Measurements from ENCODE around the gene SETD1A.

DNA sequence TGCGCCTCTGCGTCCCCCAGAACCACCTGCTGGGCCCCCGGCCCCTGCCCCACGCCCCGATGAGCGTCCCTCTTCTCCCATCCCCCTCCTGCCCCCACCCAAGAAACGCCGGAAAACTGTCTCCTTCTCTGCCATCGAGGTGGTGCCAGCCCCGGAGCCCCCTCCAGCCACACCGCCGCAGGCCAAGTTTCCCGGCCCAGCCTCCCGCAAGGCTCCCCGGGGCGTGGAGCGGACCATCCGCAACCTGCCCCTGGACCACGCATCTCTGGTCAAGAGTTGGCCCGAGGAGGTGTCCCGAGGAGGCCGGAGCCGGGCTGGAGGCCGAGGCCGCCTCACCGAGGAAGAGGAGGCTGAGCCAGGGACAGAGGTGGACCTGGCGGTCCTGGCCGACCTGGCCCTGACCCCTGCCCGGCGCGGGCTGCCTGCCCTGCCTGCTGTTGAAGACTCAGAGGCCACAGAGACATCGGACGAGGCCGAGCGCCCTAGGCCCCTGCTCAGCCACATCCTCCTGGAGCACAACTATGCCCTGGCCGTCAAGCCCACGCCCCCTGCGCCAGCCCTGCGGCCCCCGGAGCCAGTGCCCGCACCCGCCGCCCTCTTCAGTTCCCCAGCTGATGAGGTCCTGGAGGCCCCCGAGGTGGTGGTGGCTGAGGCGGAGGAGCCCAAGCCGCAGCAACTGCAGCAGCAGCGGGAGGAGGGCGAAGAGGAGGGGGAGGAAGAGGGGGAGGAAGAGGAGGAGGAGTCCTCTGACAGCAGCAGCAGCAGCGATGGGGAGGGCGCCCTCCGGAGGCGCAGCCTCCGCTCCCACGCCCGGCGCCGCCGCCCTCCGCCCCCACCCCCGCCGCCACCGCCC lies 21.8 kb downstream of the SETD1A start:
- TF ChIP-seq, protein P1, sequence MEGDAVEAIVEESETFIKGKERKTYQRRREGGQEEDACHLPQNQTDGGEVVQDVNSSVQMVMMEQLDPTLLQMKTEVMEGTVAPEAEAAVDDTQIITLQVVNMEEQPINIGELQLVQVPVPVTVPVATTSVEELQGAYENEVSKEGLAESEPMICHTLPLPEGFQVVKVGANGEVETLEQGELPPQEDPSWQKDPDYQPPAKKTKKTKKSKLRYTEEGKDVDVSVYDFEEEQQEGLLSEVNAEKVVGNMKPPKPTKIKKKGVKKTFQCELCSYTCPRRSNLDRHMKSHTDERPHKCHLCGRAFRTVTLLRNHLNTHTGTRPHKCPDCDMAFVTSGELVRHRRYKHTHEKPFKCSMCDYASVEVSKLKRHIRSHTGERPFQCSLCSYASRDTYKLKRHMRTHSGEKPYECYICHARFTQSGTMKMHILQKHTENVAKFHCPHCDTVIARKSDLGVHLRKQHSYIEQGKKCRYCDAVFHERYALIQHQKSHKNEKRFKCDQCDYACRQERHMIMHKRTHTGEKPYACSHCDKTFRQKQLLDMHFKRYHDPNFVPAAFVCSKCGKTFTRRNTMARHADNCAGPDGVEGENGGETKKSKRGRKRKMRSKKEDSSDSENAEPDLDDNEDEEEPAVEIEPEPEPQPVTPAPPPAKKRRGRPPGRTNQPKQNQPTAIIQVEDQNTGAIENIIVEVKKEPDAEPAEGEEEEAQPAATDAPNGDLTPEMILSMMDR (IDR thresholded peaks at IDR 0.05; ENCODE audit: low read depth, low read length): no peak
- TF ChIP-seq POLR2A (IDR thresholded peaks at IDR 0.05; ENCODE audit: extremely low read depth, insufficient read length) (no peak), MYC (IDR thresholded peaks at IDR 0.05; ENCODE audit: low read depth, low read length) (no peak)
- TF ChIP-seq, protein P2, sequence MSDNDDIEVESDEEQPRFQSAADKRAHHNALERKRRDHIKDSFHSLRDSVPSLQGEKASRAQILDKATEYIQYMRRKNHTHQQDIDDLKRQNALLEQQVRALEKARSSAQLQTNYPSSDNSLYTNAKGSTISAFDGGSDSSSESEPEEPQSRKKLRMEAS (IDR thresholded peaks at IDR 0.05; ENCODE audit: low read depth, low read length): no peak

All from NB4 (cell line).